Astrocyte of the cerebellum (primary cell): ENCODE results near the gene UBTD1.

Source experiments
- DNase-seq: peaks from one replicate; pipeline ENCODE4 v3.0.0-alpha.2; 2011; ENCODE audit warnings: low read depth
- H3K4me3 ChIP-seq: 2 replicates; pipeline ENCODE4 v1.5.1; 2011; ENCODE audit warnings: mild to moderate bottlenecking, low read depth, low read length, moderate library complexity
- CTCF ChIP-seq: IDR thresholded peaks from 2 replicates; pipeline ENCODE4 v1.5.1; 2012; ENCODE audit warnings: low read length, low read depth, moderate library complexity, mild to moderate bottlenecking; ENCODE audit errors: missing control alignments
- in situ Hi-C: cut with HindIII; loops from 2 replicates; pipeline ENCODE4 v1.10.0; 2017; ENCODE audit warnings: low sequenced_read_pairs

Gene UBTD1

GRCh38 chr10:97539523-97540200, 40.9 kb downstream of the UBTD1 start:
- peak; percentile 73 for DNase-seq
- TF ChIP-seq CTCF, result peak; percentile 61
- in situ Hi-C loops, result no loop called here
- no peak overlapping the region for H3K4me3 ChIP-seq

- DNase-seq, result no peak
- no peak overlapping the region for H3K4me3 ChIP-seq
- in situ Hi-C loops, result no loop called here
- no peak for TF ChIP-seq CTCF
These were observed 42.2 kb downstream of the UBTD1 start for GRCh38 chr10:97540669-97541500.

- in situ Hi-C loops, result no loop called here
- no peak for TF ChIP-seq CTCF
- peak; percentile 89 for DNase-seq
- H3K4me3 ChIP-seq, result no peak overlapping the region
These were observed 43.7 kb downstream of the UBTD1 start for GRCh38 chr10:97542169-97543024.

GRCh38 chr10:97543025-97543546, 44.4 kb downstream of the UBTD1 start:
- TF ChIP-seq CTCF, result no peak
- DNase-seq, result peak; percentile 88
- in situ Hi-C loops, result no loop called here
- no peak overlapping the region for H3K4me3 ChIP-seq

- H3K4me3 ChIP-seq, result no peak overlapping the region
- no peak for TF ChIP-seq CTCF
- DNase-seq, result no peak
- in situ Hi-C loops, result no loop called here
These were observed 47.9 kb downstream of the UBTD1 start for GRCh38 chr10:97546456-97547270.
